Psoas muscle (tissue), 8 donors: Measurements from ENCODE around the gene FKBP3. TPM values are rescaled to one million over a fixed set of nuclear protein-coding genes. Genes with fewer than 3 reads are reported as not detected.

Experiments
- ATAC-seq, 4 donors: fragments of 200-7000 bp; cut with Tn5 transposase; one replicate each; pipeline ENCODE4 v1.9.1; 2020; ENCODE audit warnings: moderate library complexity in 3 of 4, mild to moderate bottlenecking in 2 of 4
- DNase-seq, 2 donors: peaks; one replicate each; pipeline ENCODE4 v3.0.0-alpha.2; 2020
- H3K27ac ChIP-seq: fragments of 200-600 bp; one replicate; pipeline ENCODE4 v1.8.0; 2022
- H3K27me3 ChIP-seq, 3 donors: fragments of 200-600 bp in 1 of 3; one replicate each; pipeline versions ENCODE4 v1.6.1 to v1.8.0; 2013 to 2022; ENCODE audit warnings: low read length in 2 of 3, mild to moderate bottlenecking in 2 of 3, moderate library complexity in 1 of 3; ENCODE audit not compliant: insufficient read depth in 3 of 3
- H3K36me3 ChIP-seq, 2 donors: fragments of 200-600 bp in 1 of 2; one replicate each; pipeline versions ENCODE4 v1.6.1 to v1.8.0; 2013 to 2022; ENCODE audit warnings: low read depth in 1 of 2, mild to moderate bottlenecking in 1 of 2, moderate library complexity in 1 of 2; ENCODE audit not compliant: insufficient read depth in 1 of 2
- H3K4me1 ChIP-seq: fragments of 200-600 bp; one replicate; pipeline ENCODE4 v1.8.0; 2022
- H3K4me3 ChIP-seq: fragments of 200-600 bp; one replicate; pipeline ENCODE4 v1.8.0; 2022; ENCODE audit warnings: mild to moderate bottlenecking
- H3K9me3 ChIP-seq: fragments of 200-600 bp; one replicate; pipeline ENCODE4 v1.8.0; 2022
- CTCF ChIP-seq: fragments of 200-600 bp; IDR thresholded peaks from one replicate; pipeline ENCODE4 v1.8.0; 2022; ENCODE audit warnings: antibody characterized with exemption
- WGBS, 3 donors: extraction: QIAGEN DNeasy Blood & Tissue Kit; methylation state at CpG; one replicate each; pipeline versions ENCODE4 v1.1.6 to v1.1.7; 2013; 5-methylcytosine and 5-hydroxymethylcytosine counted together
- intact Hi-C, 2 donors: fragments of 100-400 bp; cut with DNase I; formaldehyde crosslinking; loops; one replicate each; pipeline versions ENCODE4 v1.11.0 to v1.14.2; 2022
- long read RNA-seq, 2 donors: library from polyadenylated mRNA; unstranded; transcript quantifications; one replicate each; pipeline ENCODE4 v2.0.0, GENCODE V29; 2021
- polyA plus RNA-seq, 3 donors: library from polyadenylated mRNA; stranded (reverse); fragments of 200-250 nt; gene quantifications; one replicate each; pipeline ENCODE4 v1.2.3, GENCODE V29; 2013
- total RNA-seq, 4 donors: library from RNA; stranded (reverse); fragmentation: NEBNext Ultra II Directional in 2 of 4; extraction: Animal tissue kit (Norgen Biotek cat#: 25700) in 2 of 4; gene quantifications; one replicate each; pipeline versions ENCODE4 v1.2.1 to v1.2.4, GENCODE V29; 2021 to 2023
- donor health status: healthy with polysubstance abuse.
- donor health status: DM: no; HTN: no; CAD: no; lungs with moderate emphysema.
- donor health status: Bipolar disorder and iron deficiency.
- donor health status: healthy.
- donor health status: DM: yes; HTN: yes; CAD: no.
- donor health status: DM: no; HTN: no; CAD: no.
- donor health status: DM: no; HTN: no; CAD: no.
- donor health status: DM: yes; HTN: yes; CAD: no.

Gene FKBP3
- 100 to 1,000 TPM; 169 to 202 (median 185) TPM for total RNA-seq
- 100 to 1,000 TPM; 132 to 346 (median 260) TPM for polyA plus RNA-seq
- long read RNA-seq, donor 1, transcript FKBP3-202 (7 exons, 1,346 nt), result major isoform, 54 of 63 reads
- long read RNA-seq, donor 1, partial matches to known transcripts, result 5 of 63 reads
- long read RNA-seq, donor 1, other reads (novel, unspliced or antisense), result 4 of 63 reads
- long read RNA-seq, donor 2, transcript FKBP3-202 (7 exons, 1,346 nt), result major isoform, 96 of 113 reads
- long read RNA-seq, donor 2, partial matches to known transcripts, result 11 of 113 reads
- long read RNA-seq, donor 2, other reads (novel, unspliced or antisense), result 6 of 113 reads

GRCh38 chr14:45134051-45134958 lies at the start of gene FKBP3:
Gene FKBP3 (minus strand): TSS chr14:45134481. CDS start chr14:45134456, 25 bp downstream.
- intact Hi-C loops, result loop anchor here (2.0 to 5.0 kb wide), 2 partner anchors 47 to 172 kb away; partner anchors contain the start of gene TOGARAM1 (in 2 of the 2)
- Histone ChIP-seq H3K27ac (peak within 1 kb of the TSS; percentile 92), H3K4me3 (peak within 1 kb of the TSS; percentile 86), H3K36me3 (no peaks in the 10 kb centered on the region), H3K27me3 (no peaks in the 10 kb centered on the region), H3K9me3 (no peaks in the 10 kb centered on the region), H3K4me1 (peaks cover 52% of the 10 kb centered on the region)
- ATAC-seq (peak; percentile 93 to 98 (median 96)), DNase-seq (peak; percentile 96 to 97)
- 0 to 1% (median 0%) methylated on average over 53 of the region's 53 CpGs for WGBS, 3 donors
- TF ChIP-seq CTCF, result peak; percentile 15

- no peaks in the 10 kb centered on the region for H3K9me3 ChIP-seq
- no peaks in the 10 kb centered on the region for H3K36me3 ChIP-seq
- 60 to 78% (median 60%) methylated on average over 3 of the region's 3 CpGs for WGBS, 3 donors
- no peak overlapping the region for H3K27ac ChIP-seq
- no peaks in the 10 kb centered on the region for H3K4me1 ChIP-seq
- ATAC-seq, result no peak
- TF ChIP-seq CTCF, result no peak
- no peak overlapping the region for H3K4me3 ChIP-seq
- DNase-seq, result no peak
- no peaks in the 10 kb centered on the region for H3K27me3 ChIP-seq
- intact Hi-C loops, result no loop called here
Measured at GRCh38 chr14:45181806-45182205, 47.5 kb upstream of the FKBP3 start.

GRCh38 chr14:45181329-45181728 lies 47.0 kb upstream of the FKBP3 start:
- H3K27ac ChIP-seq, result no peak overlapping the region
- H3K9me3 ChIP-seq, result no peaks in the 10 kb centered on the region
- TF ChIP-seq CTCF, result no peak
- H3K4me1 ChIP-seq, result no peaks in the 10 kb centered on the region
- intact Hi-C loops, result no loop called here
- ATAC-seq, result no peak
- no peaks in the 10 kb centered on the region for H3K36me3 ChIP-seq
- WGBS, 3 donors, result 97 to 98% (median 97%) methylated on average over 5 of the region's 5 CpGs
- H3K4me3 ChIP-seq, result no peak overlapping the region
- H3K27me3 ChIP-seq, result no peaks in the 10 kb centered on the region
- no peak for DNase-seq

GRCh38 chr14:45177076-45177475 lies 42.8 kb upstream of the FKBP3 start:
- no peak for TF ChIP-seq CTCF
- no peaks in the 10 kb centered on the region for H3K9me3 ChIP-seq
- H3K27ac ChIP-seq, result no peak overlapping the region
- intact Hi-C loops, result no loop called here
- H3K4me3 ChIP-seq, result no peak overlapping the region
- DNase-seq (no peak), ATAC-seq (no peak)
- 94 to 95% (median 94%) methylated on average over 5 of the region's 5 CpGs for WGBS, 3 donors
- H3K36me3 ChIP-seq, result peaks cover 0 to 14% of the 10 kb centered on the region in 2 donors
- H3K27me3 ChIP-seq, result no peaks in the 10 kb centered on the region
- H3K4me1 ChIP-seq, result no peaks in the 10 kb centered on the region
